ENCODE results near the gene COBL.
A peak's percentile ranks its signal among the peaks of the same experiment; 100 is the strongest.

COBL gene

GRCh38 chr7:51276967-51277366, 39.6 kb downstream of the COBL start:
- no peak for DNase-seq (ENCODE audit: extremely low spot score)
- ChIA-PET CTCF (interaction anchor here (1.2 kb wide), 1 partner anchor 90 kb away, joined by 4 read pairs; no protein-coding TSS in a partner anchor), POLR2A (no interaction called here)
- no peak for TF ChIP-seq ARNT (IDR thresholded peaks at IDR 0.05)
- no peak for TF ChIP-seq PKNOX1 (IDR thresholded peaks at IDR 0.05)
- no peak for TF ChIP-seq ZNF384 (IDR thresholded peaks at IDR 0.05)
- TF ChIP-seq FOXM1 (IDR thresholded peaks at IDR 0.05; ENCODE audit: borderline replicate concordance): no peak
- TF ChIP-seq L3MBTL2 (conservative IDR thresholded peaks at IDR 0.05): no peak
- TF ChIP-seq BHLHE40 (IDR thresholded peaks at IDR 0.05; ENCODE audit: borderline replicate concordance): no peak
- no peak for TF ChIP-seq ELF4 (IDR thresholded peaks at IDR 0.05)
- no peak for TF ChIP-seq TARDBP (IDR thresholded peaks at IDR 0.05)
- no peak for TF ChIP-seq FOXK2 (IDR thresholded peaks at IDR 0.05)

- no peak for DNase-seq (ENCODE audit: extremely low spot score)
- POLR2A ChIA-PET: no interaction called here
- CTCF ChIA-PET: interaction anchor here (0.6 to 1.2 kb wide), 2 partner anchors 90 to 93 kb away, joined by 3 to 4 read pairs; no protein-coding TSS in a partner anchor
- TF ChIP-seq SP1 (IDR thresholded peaks at IDR 0.05) (no peak), ELF4 (IDR thresholded peaks at IDR 0.05) (no peak), PKNOX1 (IDR thresholded peaks at IDR 0.05) (no peak), HDGF (IDR thresholded peaks at IDR 0.05; ENCODE audit: borderline replicate concordance) (no peak), FOXM1 (IDR thresholded peaks at IDR 0.05; ENCODE audit: borderline replicate concordance) (no peak)
These were observed 40.5 kb downstream of the COBL start for GRCh38 chr7:51276091-51276605.

GRCh38 chr7:51275532-51275931, 41.1 kb downstream of the COBL start:
- POLR2A ChIA-PET: interaction anchor here (0.6 kb wide), 1 partner anchor 537 kb away, joined by 3 read pairs; no protein-coding TSS in a partner anchor

GRCh38 chr7:51274955-51275354, 41.7 kb downstream of the COBL start:
- ChIA-PET CTCF (no interaction called here), POLR2A (interaction anchor here (0.6 kb wide), 1 partner anchor 538 kb away, joined by 3 read pairs; no protein-coding TSS in a partner anchor)
- TF ChIP-seq BHLHE40 (IDR thresholded peaks at IDR 0.05; ENCODE audit: borderline replicate concordance) (no peak), PKNOX1 (IDR thresholded peaks at IDR 0.05) (no peak), SP1 (IDR thresholded peaks at IDR 0.05) (no peak), CTBP1 (IDR thresholded peaks at IDR 0.05; ENCODE audit: borderline replicate concordance) (no peak), ELF4 (IDR thresholded peaks at IDR 0.05) (no peak), NFRKB (IDR thresholded peaks at IDR 0.05) (no peak), SUZ12 (IDR thresholded peaks at IDR 0.05) (no peak), L3MBTL2 (conservative IDR thresholded peaks at IDR 0.05) (no peak), FOXK2 (IDR thresholded peaks at IDR 0.05) (no peak), FOXA1 (IDR thresholded peaks at IDR 0.05) (no peak), FOXM1 (IDR thresholded peaks at IDR 0.05; ENCODE audit: borderline replicate concordance) (no peak), ARNT (IDR thresholded peaks at IDR 0.05) (no peak), TARDBP (IDR thresholded peaks at IDR 0.05) (no peak), LEF1 (IDR thresholded peaks at IDR 0.05; ENCODE audit: borderline replicate concordance) (no peak), ZNF384 (IDR thresholded peaks at IDR 0.05) (no peak)
- DNase-seq (ENCODE audit: extremely low spot score): no peak

More at GRCh38 chr7:51275532-51275931, 41.1 kb downstream of the COBL start:
- no peak for DNase-seq (ENCODE audit: extremely low spot score)
- peak; percentile 27; the same call in 1 of the 2 replicates for TF ChIP-seq PKNOX1 (IDR thresholded peaks at IDR 0.05)
- TF ChIP-seq FOXM1 (IDR thresholded peaks at IDR 0.05; ENCODE audit: borderline replicate concordance): no peak
- no peak for TF ChIP-seq HDGF (IDR thresholded peaks at IDR 0.05; ENCODE audit: borderline replicate concordance)
- CTCF ChIA-PET: interaction anchor here (0.6 to 1.2 kb wide), 2 partner anchors 91 to 94 kb away, joined by 3 to 4 read pairs; no protein-coding TSS in a partner anchor

GRCh38 chr7:51274001-51274400, 42.6 kb downstream of the COBL start:
- no peak for DNase-seq (ENCODE audit: extremely low spot score)
- POLR2A ChIA-PET: no interaction called here
- CTCF ChIA-PET: interaction anchor here (0.7 kb wide), 1 partner anchor 36 kb away, joined by 3 read pairs; no protein-coding TSS in a partner anchor
- no peak for TF ChIP-seq NFRKB (IDR thresholded peaks at IDR 0.05)
- TF ChIP-seq TARDBP (IDR thresholded peaks at IDR 0.05): no peak
- TF ChIP-seq SUZ12 (IDR thresholded peaks at IDR 0.05): no peak
- TF ChIP-seq FOXM1 (IDR thresholded peaks at IDR 0.05; ENCODE audit: borderline replicate concordance): no peak
- TF ChIP-seq ZNF384 (IDR thresholded peaks at IDR 0.05): no peak
- no peak for TF ChIP-seq ELF4 (IDR thresholded peaks at IDR 0.05)

- DNase-seq (ENCODE audit: extremely low spot score): no peak
- POLR2A ChIA-PET: no interaction called here
- no peak for TF ChIP-seq L3MBTL2 (conservative IDR thresholded peaks at IDR 0.05)
- no peak for TF ChIP-seq LEF1 (IDR thresholded peaks at IDR 0.05; ENCODE audit: borderline replicate concordance)
- no peak for TF ChIP-seq SUZ12 (IDR thresholded peaks at IDR 0.05)
- TF ChIP-seq FOXA1 (IDR thresholded peaks at IDR 0.05): no peak
- CTCF ChIA-PET: interaction anchor here (0.7 kb wide), 1 partner anchor 37 kb away, joined by 3 read pairs; no protein-coding TSS in a partner anchor
These were observed 43.2 kb downstream of the COBL start for GRCh38 chr7:51273360-51273759.
